AG04449 (cell line): ENCODE measurements around the gene SCAP.

Experiments used
- CTCF ChIA-PET: fragments of 350-600 bp; formaldehyde crosslinking; extraction: SDS; loops from one replicate; lab custom pipeline; 2021; ENCODE audit warnings: antibody characterized with exemption; lab: Yijun Ruan, JAX
- POLR2A ChIA-PET: fragments of 400-600, 350-600 bp; formaldehyde crosslinking; extraction: SDS; loops from one replicate; lab custom pipeline; 2020; ENCODE audit warnings: antibody characterized with exemption, inconsistent platforms; lab: Yijun Ruan, JAX
- DNase-seq: peaks from one replicate; pipeline ENCODE4 v3.0.0-alpha.2; 2010; ENCODE audit warnings: low read depth, low spot score
- H3K4me3 ChIP-seq: 2 replicates; pipeline ENCODE4 v1.5.1; 2011; ENCODE audit warnings: low read depth, mild to moderate bottlenecking, control low read depth, low read length
- CTCF ChIP-seq: IDR thresholded peaks from one replicate; pipeline ENCODE4 v1.5.1; 2011; ENCODE audit warnings: mild to moderate bottlenecking, moderate library complexity, low read length, control low read depth, inconsistent platforms; ENCODE audit not compliant: insufficient read depth; ENCODE audit errors: missing control alignments

The SCAP gene

GRCh38 chr3:47411696-47412452 is 63.9 kb downstream of the SCAP start:
- TF ChIP-seq CTCF = no peak
- no peak for DNase-seq
- no peak overlapping the region for H3K4me3 ChIP-seq
- CTCF ChIA-PET = interaction anchor here (5.9 kb wide), 1 partner anchor 11 kb away, joined by 75 read pairs; no protein-coding TSS in a partner anchor
- POLR2A ChIA-PET = no interaction called here

- TF ChIP-seq CTCF = no peak
- no peak overlapping the region for H3K4me3 ChIP-seq
- CTCF ChIA-PET = interaction anchor here (5.9 kb wide), 1 partner anchor 11 kb away, joined by 75 read pairs; no protein-coding TSS in a partner anchor
- no peak for DNase-seq
- POLR2A ChIA-PET = no interaction called here
Observed at GRCh38 chr3:47410801-47411646, 64.7 kb downstream of the SCAP start.

- ChIA-PET POLR2A (no interaction called here), CTCF (interaction anchor here (5.9 kb wide), 1 partner anchor 12 kb away, joined by 75 read pairs; no protein-coding TSS in a partner anchor)
- DNase-seq = no peak
- no peak for TF ChIP-seq CTCF
- H3K4me3 ChIP-seq = no peak overlapping the region
Observed at GRCh38 chr3:47410417-47410720, 65.4 kb downstream of the SCAP start.

- CTCF ChIA-PET = interaction anchor here (5.9 kb wide), 1 partner anchor 13 kb away, joined by 75 read pairs; no protein-coding TSS in a partner anchor
- no peak for DNase-seq
- no peak for TF ChIP-seq CTCF
- H3K4me3 ChIP-seq = no peak overlapping the region
- POLR2A ChIA-PET = no interaction called here
Observed at GRCh38 chr3:47409688-47410416, 65.9 kb downstream of the SCAP start.

- H3K4me3 ChIP-seq = no peak overlapping the region
- ChIA-PET CTCF (interaction anchor here (5.9 kb wide), 1 partner anchor 13 kb away, joined by 75 read pairs; no protein-coding TSS in a partner anchor), POLR2A (interaction anchor here (0.6 kb wide), 1 partner anchor 147 kb away, joined by 5 read pairs; no protein-coding TSS in a partner anchor)
- no peak for TF ChIP-seq CTCF
- DNase-seq = no peak
Observed at GRCh38 chr3:47409284-47409683, 66.5 kb downstream of the SCAP start.
